ENCODE data around the gene PHF5A. TPM values are rescaled to one million over a fixed set of nuclear protein-coding genes. Genes with fewer than 3 reads are reported as not detected.

PHF5A gene
- total and polyA plus RNA-seq, 10 of the 15 experiments (the other 5 are each of a cell fraction or from before 2014, with no cell fraction given) = 40.5 to 115 (median 79.2) TPM

DNA sequence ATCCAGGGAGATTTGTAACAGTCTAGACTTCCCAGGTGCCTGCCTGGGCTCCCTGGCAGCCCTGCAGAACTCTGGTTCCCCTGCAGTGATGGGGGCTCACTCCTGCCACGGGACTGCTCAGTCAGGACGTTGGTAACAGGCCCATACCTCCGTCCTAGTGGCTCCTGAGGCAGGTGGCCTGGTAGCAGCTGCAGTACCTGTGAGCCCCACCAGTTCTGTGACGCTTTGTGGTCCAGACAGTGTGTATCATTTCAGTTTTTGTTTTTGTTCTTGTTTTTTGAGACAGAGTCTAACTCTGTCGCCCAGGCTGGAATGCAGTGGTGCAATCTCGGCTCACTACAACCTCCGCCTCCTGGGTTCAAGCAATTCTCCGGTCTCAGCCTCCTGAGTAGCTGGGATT lies 48.0 kb upstream of the PHF5A start (continued):
- TF ChIP-seq ASH2L (IDR thresholded peaks at IDR 0.05; ENCODE audit: borderline replicate concordance, low read depth) (no peak), ZSCAN29 (IDR thresholded peaks at IDR 0.05) (no peak), NBN (IDR thresholded peaks at IDR 0.05) (no peak)
- TF ChIP-seq, protein P1, sequence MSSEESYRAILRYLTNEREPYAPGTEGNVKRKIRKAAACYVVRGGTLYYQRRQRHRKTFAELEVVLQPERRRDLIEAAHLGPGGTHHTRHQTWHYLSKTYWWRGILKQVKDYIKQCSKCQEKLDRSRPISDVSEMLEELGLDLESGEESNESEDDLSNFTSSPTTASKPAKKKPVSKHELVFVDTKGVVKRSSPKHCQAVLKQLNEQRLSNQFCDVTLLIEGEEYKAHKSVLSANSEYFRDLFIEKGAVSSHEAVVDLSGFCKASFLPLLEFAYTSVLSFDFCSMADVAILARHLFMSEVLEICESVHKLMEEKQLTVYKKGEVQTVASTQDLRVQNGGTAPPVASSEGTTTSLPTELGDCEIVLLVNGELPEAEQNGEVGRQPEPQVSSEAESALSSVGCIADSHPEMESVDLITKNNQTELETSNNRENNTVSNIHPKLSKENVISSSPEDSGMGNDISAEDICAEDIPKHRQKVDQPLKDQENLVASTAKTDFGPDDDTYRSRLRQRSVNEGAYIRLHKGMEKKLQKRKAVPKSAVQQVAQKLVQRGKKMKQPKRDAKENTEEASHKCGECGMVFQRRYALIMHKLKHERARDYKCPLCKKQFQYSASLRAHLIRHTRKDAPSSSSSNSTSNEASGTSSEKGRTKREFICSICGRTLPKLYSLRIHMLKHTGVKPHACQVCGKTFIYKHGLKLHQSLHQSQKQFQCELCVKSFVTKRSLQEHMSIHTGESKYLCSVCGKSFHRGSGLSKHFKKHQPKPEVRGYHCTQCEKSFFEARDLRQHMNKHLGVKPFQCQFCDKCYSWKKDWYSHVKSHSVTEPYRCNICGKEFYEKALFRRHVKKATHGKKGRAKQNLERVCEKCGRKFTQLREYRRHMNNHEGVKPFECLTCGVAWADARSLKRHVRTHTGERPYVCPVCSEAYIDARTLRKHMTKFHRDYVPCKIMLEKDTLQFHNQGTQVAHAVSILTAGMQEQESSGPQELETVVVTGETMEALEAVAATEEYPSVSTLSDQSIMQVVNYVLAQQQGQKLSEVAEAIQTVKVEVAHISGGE (CRISPR knock-in tag; IDR thresholded peaks at IDR 0.05) = no peak

DNA sequence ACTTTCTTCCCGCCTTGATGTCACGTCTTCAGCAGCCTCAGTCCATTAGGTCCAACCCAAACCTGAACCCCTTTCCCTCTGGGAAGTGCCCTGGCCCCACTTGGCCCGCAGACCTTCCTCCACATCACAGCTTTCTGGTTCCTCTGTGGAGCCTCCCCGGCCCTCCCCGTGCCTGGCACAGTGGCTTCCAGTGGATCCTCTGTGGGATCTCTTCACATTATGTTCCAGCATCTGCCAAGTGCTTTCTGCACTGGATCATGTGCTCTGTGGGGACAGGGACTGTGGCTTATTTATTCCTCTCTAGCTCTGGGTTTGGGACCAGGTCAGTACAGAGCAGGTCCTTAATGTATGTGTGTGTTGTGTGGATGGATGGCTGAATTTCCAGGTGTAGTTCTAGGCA lies 44.9 kb upstream of the PHF5A start:
- 84% methylated on average over 4 of the region's 5 CpGs for WGBS (ENCODE audit: insufficient coverage, insufficient replicate concordance, low lambda C conversion rate, missing lambda C conversion rate)
- in situ Hi-C loops (cut with MboI) = no loop called here
- intact Hi-C loops (cut with micrococcal nuclease; ENCODE audit: unreplicated experiment) = no loop called here

More for the DNA sequence above, 44.9 kb upstream of the PHF5A start:
- TF ChIP-seq CBX5 (IDR thresholded peaks at IDR 0.05; ENCODE audit: low read depth) (no peak), FOXM1 (IDR thresholded peaks at IDR 0.05; ENCODE audit: low read depth, low read length) (no peak), RAD51 (IDR thresholded peaks at IDR 0.05) (no peak), CHD4 (IDR thresholded peaks at IDR 0.05) (no peak), LARP7 (IDR thresholded peaks at IDR 0.05) (no peak), CHD2 (IDR thresholded peaks at IDR 0.05; ENCODE audit: borderline replicate concordance, low read depth, low read length) (no peak), TARDBP (IDR thresholded peaks at IDR 0.05; ENCODE audit: borderline replicate concordance) (no peak), HDGF (IDR thresholded peaks at IDR 0.05) (no peak)
- TF ChIP-seq, protein P2, sequence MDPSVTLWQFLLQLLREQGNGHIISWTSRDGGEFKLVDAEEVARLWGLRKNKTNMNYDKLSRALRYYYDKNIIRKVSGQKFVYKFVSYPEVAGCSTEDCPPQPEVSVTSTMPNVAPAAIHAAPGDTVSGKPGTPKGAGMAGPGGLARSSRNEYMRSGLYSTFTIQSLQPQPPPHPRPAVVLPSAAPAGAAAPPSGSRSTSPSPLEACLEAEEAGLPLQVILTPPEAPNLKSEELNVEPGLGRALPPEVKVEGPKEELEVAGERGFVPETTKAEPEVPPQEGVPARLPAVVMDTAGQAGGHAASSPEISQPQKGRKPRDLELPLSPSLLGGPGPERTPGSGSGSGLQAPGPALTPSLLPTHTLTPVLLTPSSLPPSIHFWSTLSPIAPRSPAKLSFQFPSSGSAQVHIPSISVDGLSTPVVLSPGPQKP (IDR thresholded peaks at IDR 0.05; ENCODE audit: low read depth, low read length) = no peak
- TF ChIP-seq, protein P3, sequence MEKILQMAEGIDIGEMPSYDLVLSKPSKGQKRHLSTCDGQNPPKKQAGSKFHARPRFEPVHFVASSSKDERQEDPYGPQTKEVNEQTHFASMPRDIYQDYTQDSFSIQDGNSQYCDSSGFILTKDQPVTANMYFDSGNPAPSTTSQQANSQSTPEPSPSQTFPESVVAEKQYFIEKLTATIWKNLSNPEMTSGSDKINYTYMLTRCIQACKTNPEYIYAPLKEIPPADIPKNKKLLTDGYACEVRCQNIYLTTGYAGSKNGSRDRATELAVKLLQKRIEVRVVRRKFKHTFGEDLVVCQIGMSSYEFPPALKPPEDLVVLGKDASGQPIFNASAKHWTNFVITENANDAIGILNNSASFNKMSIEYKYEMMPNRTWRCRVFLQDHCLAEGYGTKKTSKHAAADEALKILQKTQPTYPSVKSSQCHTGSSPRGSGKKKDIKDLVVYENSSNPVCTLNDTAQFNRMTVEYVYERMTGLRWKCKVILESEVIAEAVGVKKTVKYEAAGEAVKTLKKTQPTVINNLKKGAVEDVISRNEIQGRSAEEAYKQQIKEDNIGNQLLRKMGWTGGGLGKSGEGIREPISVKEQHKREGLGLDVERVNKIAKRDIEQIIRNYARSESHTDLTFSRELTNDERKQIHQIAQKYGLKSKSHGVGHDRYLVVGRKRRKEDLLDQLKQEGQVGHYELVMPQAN (conservative IDR thresholded peaks at IDR 0.05) = no peak
- TF ChIP-seq, protein P4, sequence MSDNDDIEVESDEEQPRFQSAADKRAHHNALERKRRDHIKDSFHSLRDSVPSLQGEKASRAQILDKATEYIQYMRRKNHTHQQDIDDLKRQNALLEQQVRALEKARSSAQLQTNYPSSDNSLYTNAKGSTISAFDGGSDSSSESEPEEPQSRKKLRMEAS (IDR thresholded peaks at IDR 0.05; ENCODE audit: low read depth, low read length) = no peak
- Histone ChIP-seq H4K20me1 (ENCODE audit: control insufficient read depth, insufficient read depth) (no peaks in the 10 kb centered on the region), H3K4me3 (no peak overlapping the region), H3K36me3 (ENCODE audit: control insufficient read depth in 2 of 2, insufficient read depth in 2 of 2, low read length in 1 of 2) (peaks cover 23 to 73% of the 10 kb centered on the region in 2 experiments), H3K27ac (ENCODE audit: control insufficient read depth, insufficient read depth) (no peak overlapping the region), H3K9ac (ENCODE audit: control insufficient read depth, insufficient read depth, low read length) (no peak overlapping the region), H3K4me1 (ENCODE audit: control insufficient read depth, insufficient read depth, low read length) (no peaks in the 10 kb centered on the region), H3K79me2 (ENCODE audit: control insufficient read depth, insufficient read depth, low read length) (no peaks in the 10 kb centered on the region), H3K27me3 (replicated peaks in 1 of 2; ENCODE audit: control insufficient read depth in 2 of 2, insufficient read depth in 2 of 2, low read length in 1 of 2) (no peaks in the 10 kb centered on the region), H3K4me2 (ENCODE audit: control insufficient read depth, insufficient read depth) (no peak overlapping the region), H3K9me3 (replicated peaks; ENCODE audit: control insufficient read depth, insufficient read depth, low read length) (no peaks in the 10 kb centered on the region), H2AFZ (ENCODE audit: control insufficient read depth, low read depth, low read length) (no peak overlapping the region)
- no TSS peak for BruUV-seq (replicated peaks)
- POLR2A ChIA-PET = interaction anchor here (0.6 kb wide), 1 partner anchor 38 kb away, joined by 6 read pairs; no protein-coding TSS in a partner anchor
- CTCF ChIA-PET = interaction anchor here (0.8 to 1.6 kb wide), 5 partner anchors 12 to 109 kb away, joined by 3 to 7 read pairs (median 3); no protein-coding TSS in a partner anchor
- ATAC-seq (no peak), DNase-seq (ENCODE audit: low read depth, low spot score) (no peak), FAIRE-seq (no peak)
- RAD21 ChIA-PET (ENCODE audit: unreplicated experiment) = interaction anchor here (0.7 kb wide), 1 partner anchor 109 kb away, joined by 4 read pairs; no protein-coding TSS in a partner anchor
- SMC1A ChIA-PET (ENCODE audit: uncharacterized antibody, unreplicated experiment) = interaction anchor here (1.1 kb wide), 1 partner anchor 110 kb away, joined by 6 read pairs; no protein-coding TSS in a partner anchor
